Keratinocyte (primary cell): ENCODE results near the gene PBOV1. TPM values are rescaled to one million over a fixed set of nuclear protein-coding genes. Genes with fewer than 3 reads are reported as not detected.

ENCODE experiments used
- DNase-seq: peaks from one replicate; pipeline ENCODE4 v3.0.0-alpha.2; 2011; ENCODE audit warnings: low read depth, missing footprints, low spot score
- FAIRE-seq: peaks from 2 replicates; lab custom pipeline; 2011; peaks lifted over from hg19 to GRCh38; lab: Jason Lieb, UNC
- H2AFZ ChIP-seq: 2 replicates; pipeline ENCODE4 v1.6.0; 2012; ENCODE audit warnings: low read length, control low read depth, inconsistent platforms; ENCODE audit not compliant: control insufficient read depth
- H3K27ac ChIP-seq: 2 replicates; pipeline ENCODE4 v1.5.1; 2011; ENCODE audit warnings: low read length; ENCODE audit not compliant: control insufficient read depth, insufficient read depth
- H3K27me3 ChIP-seq: 3 replicates; pipeline ENCODE4 v1.6.0; 2011; ENCODE audit warnings: low read length; ENCODE audit not compliant: control insufficient read depth, insufficient read depth; ENCODE audit errors: extremely low read depth
- H3K36me3 ChIP-seq, 2 experiments: 2 replicates in 1 of 2; 3 replicates in 1 of 2; pipeline ENCODE4 v1.5.1; 2011; ENCODE audit warnings: low read length in 2 of 2, mild to moderate bottlenecking in 1 of 2; ENCODE audit not compliant: control insufficient read depth in 2 of 2, insufficient read depth in 2 of 2; ENCODE audit errors: extremely low read depth in 1 of 2
- H3K4me1 ChIP-seq: 3 replicates; pipeline ENCODE4 v1.5.1; 2011; ENCODE audit warnings: low read length; ENCODE audit not compliant: control insufficient read depth, insufficient read depth; ENCODE audit errors: extremely low read depth
- H3K4me2 ChIP-seq: 3 replicates; pipeline ENCODE4 v1.6.0; 2011; ENCODE audit warnings: low read depth, low read length; ENCODE audit not compliant: control insufficient read depth, insufficient read depth; ENCODE audit errors: extremely low read depth
- H3K4me3 ChIP-seq, 3 experiments: fragments of 200-600 bp in 1 of 3; sonication (generic) in 1 of 3; 2 replicates in 2 of 3; 3 replicates in 1 of 3; pipeline ENCODE4 v1.5.1; 2011 to 2016; ENCODE audit warnings: low read length in 3 of 3, mild to moderate bottlenecking in 3 of 3, control low read depth in 2 of 3, inconsistent platforms in 1 of 3, low read depth in 1 of 3, mixed read lengths in 1 of 3, mixed run types in 1 of 3, moderate library complexity in 1 of 3; ENCODE audit not compliant: control insufficient read depth in 2 of 3, insufficient read depth in 2 of 3; ENCODE audit errors: extremely low read depth in 1 of 3
- H3K79me2 ChIP-seq: 2 replicates; pipeline ENCODE4 v1.6.0; 2012; ENCODE audit warnings: low read length; ENCODE audit not compliant: control insufficient read depth, insufficient read depth
- H3K9ac ChIP-seq: 3 replicates; pipeline ENCODE4 v1.6.0; 2011; ENCODE audit warnings: low read length; ENCODE audit not compliant: control insufficient read depth, insufficient read depth; ENCODE audit errors: extremely low read depth
- H3K9me1 ChIP-seq: 3 replicates; pipeline ENCODE4 v1.6.0; 2011; ENCODE audit warnings: low read length; ENCODE audit not compliant: control insufficient read depth, insufficient read depth; ENCODE audit errors: extremely low read depth
- H3K9me3 ChIP-seq: 2 replicates; pipeline ENCODE4 v1.5.1; 2012; ENCODE audit warnings: low read depth, low read length; ENCODE audit not compliant: control insufficient read depth
- H4K20me1 ChIP-seq: 3 replicates; pipeline ENCODE4 v1.6.0; 2011; ENCODE audit warnings: low read length; ENCODE audit not compliant: control insufficient read depth, insufficient read depth; ENCODE audit errors: extremely low read depth
- CTCF ChIP-seq, 3 experiments: IDR thresholded peaks in 1 of 3; conservative IDR thresholded peaks in 1 of 3; optimal IDR thresholded peaks in 1 of 3; 2 replicates in 2 of 3; 3 replicates in 1 of 3; pipeline versions ENCODE3 to v1.5.1; 2011; ENCODE audit warnings: low read length in 3 of 3, mild to moderate bottlenecking in 3 of 3, moderate library complexity in 2 of 3, control low read depth in 1 of 3, inconsistent platforms in 1 of 3; ENCODE audit not compliant: insufficient read depth in 2 of 3; ENCODE audit errors: extremely low read depth in 1 of 3
- EZH2 ChIP-seq: IDR thresholded peaks from one replicate; pipeline ENCODE4 v1.6.1; 2012; ENCODE audit warnings: inconsistent platforms, mild to moderate bottlenecking, low read length, moderate library complexity
- dilution Hi-C: fragments of 300-500 bp; cut with MboI; formaldehyde crosslinking; loops from one replicate; pipeline ENCODE4 v1.7.0; 2020; ENCODE audit warnings: low sequenced_read_pairs; ENCODE audit not compliant: extremely low pct_ligation_motif_present
- polyA plus RNA-seq, 5 experiments: library from polyadenylated mRNA; depleted of rRNA in 3 of 5; stranded (reverse) in 3 of 5; stranded (forward) in 1 of 5; unstranded in 1 of 5; fragments of >200 nt; gene quantifications; 1 replicate in 1 of 5; 2 replicates in 3 of 5; 3 replicates in 1 of 5; pipeline versions ENCODE4 v1.2.1 to v1.2.3, GENCODE V29; 2011 to 2012; ENCODE audit warnings: missing spikeins in 2 of 5, low read depth in 1 of 5, low replicate concordance in 1 of 5

The PBOV1 gene
- polyA plus RNA-seq, 1 donor (not counting 4 experiments of a cell fraction or from before 2014, with no cell fraction given), result not detected

GRCh38 chr6:138250513-138251247 lies 32.4 kb upstream of the PBOV1 start:
- Histone ChIP-seq H3K9me3 (no peaks in the 10 kb centered on the region), H3K36me3 (no peaks in the 10 kb centered on the region), H3K9me1 (no peaks in the 10 kb centered on the region), H3K9ac (peak overlapping the region; percentile 64), H3K79me2 (no peaks in the 10 kb centered on the region), H3K27ac (peak overlapping the region; percentile 60), H4K20me1 (no peaks in the 10 kb centered on the region), H3K4me2 (peak overlapping the region; percentile 77), H2AFZ (peak overlapping the region; percentile 78), H3K4me3 (peak overlapping the region in 2 of 3 experiments; percentile 15 to 32), H3K4me1 (peaks cover 14% of the 10 kb centered on the region), H3K27me3 (no peaks in the 10 kb centered on the region)
- DNase-seq (peak; percentile 38), FAIRE-seq (peak; percentile 96)
- TF ChIP-seq CTCF (optimal IDR thresholded peaks at IDR 0.05 in 1 of 3, IDR thresholded peaks at IDR 0.05 in 1 of 3, conservative IDR thresholded peaks at IDR 0.05 in 1 of 3; ENCODE audit: extremely low read depth in 1 of 3, insufficient read depth in 2 of 3, low read length in 3 of 3), result no peak
- no peak for TF ChIP-seq EZH2
- dilution Hi-C loops, result no loop called here

GRCh38 chr6:138250053-138250452 lies 31.8 kb upstream of the PBOV1 start:
- FAIRE-seq (no peak), DNase-seq (no peak)
- H3K27ac ChIP-seq, result no peak overlapping the region
- H3K36me3 ChIP-seq, result no peaks in the 10 kb centered on the region
- H4K20me1 ChIP-seq, result no peaks in the 10 kb centered on the region
- no peak overlapping the region for H2AFZ ChIP-seq
- peaks cover 14% of the 10 kb centered on the region for H3K4me1 ChIP-seq
- no peaks in the 10 kb centered on the region for H3K27me3 ChIP-seq
- H3K9me1 ChIP-seq, result no peaks in the 10 kb centered on the region
- no peak overlapping the region for H3K4me3 ChIP-seq
- H3K4me2 ChIP-seq, result peak overlapping the region; percentile 77
- no peak for TF ChIP-seq EZH2
- TF ChIP-seq CTCF (optimal IDR thresholded peaks at IDR 0.05 in 1 of 3, IDR thresholded peaks at IDR 0.05 in 1 of 3, conservative IDR thresholded peaks at IDR 0.05 in 1 of 3; ENCODE audit: extremely low read depth in 1 of 3, insufficient read depth in 2 of 3, low read length in 3 of 3), result no peak
- H3K9me3 ChIP-seq, result no peaks in the 10 kb centered on the region
- dilution Hi-C loops, result no loop called here
- peak overlapping the region; percentile 64 for H3K9ac ChIP-seq
- H3K79me2 ChIP-seq, result no peaks in the 10 kb centered on the region
